ENCODE results near the gene LENG9.
A peak's percentile ranks its signal among the peaks of the same experiment; 100 is the strongest.

LENG9 gene

DNA sequence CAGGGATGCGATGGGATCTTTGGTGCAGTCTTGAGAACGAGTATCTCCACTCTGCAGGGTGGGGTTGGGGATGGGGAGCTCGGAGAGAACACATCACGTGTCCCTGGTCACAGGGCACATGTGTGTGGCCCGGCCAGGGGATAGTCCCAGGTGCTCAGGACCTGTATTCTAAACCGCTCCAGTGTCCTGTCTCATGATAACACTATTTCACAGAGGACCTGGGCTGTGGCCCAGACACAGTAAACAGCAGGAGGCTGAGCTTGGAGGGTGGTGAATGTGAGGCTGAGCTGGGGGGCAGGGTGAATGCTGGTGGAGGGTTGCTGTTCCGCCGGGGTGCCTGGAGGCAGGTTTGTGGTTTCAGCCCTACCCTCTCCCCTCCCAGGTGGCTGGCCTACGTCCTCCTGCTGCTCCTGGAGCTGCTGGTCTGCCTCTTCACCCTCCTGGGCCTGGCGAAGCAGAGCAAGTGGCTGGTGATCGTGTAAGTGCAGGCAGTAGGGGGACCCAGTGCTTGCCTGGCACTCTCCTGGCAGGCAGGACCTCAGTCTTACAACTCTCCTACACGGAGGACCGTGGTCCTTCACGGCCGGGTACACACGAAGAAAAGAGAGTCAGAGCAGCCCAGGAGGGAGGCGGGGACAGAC is 37.2 kb downstream of the LENG9 start:
- TF ChIP-seq MAX (IDR thresholded peaks at IDR 0.05) (0 out of 2 replicates have a peak, but pooled peaks have one; percentile 9), TCF12 (IDR thresholded peaks at IDR 0.05; ENCODE audit: low read depth) (0 out of 2 replicates have a peak, but pooled peaks have one; percentile 9), NFIC (IDR thresholded peaks at IDR 0.05) (no peak), TAF1 (IDR thresholded peaks at IDR 0.05; ENCODE audit: low read depth) (no peak), REST (IDR thresholded peaks at IDR 0.05; ENCODE audit: low read depth) (no peak), RAD21 (IDR thresholded peaks at IDR 0.05; ENCODE audit: low read depth) (peak; percentile 18; the same call in 1 of the 2 replicates)
- TF ChIP-seq, protein P1, sequence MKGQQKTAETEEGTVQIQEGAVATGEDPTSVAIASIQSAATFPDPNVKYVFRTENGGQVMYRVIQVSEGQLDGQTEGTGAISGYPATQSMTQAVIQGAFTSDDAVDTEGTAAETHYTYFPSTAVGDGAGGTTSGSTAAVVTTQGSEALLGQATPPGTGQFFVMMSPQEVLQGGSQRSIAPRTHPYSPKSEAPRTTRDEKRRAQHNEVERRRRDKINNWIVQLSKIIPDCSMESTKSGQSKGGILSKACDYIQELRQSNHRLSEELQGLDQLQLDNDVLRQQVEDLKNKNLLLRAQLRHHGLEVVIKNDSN (IDR thresholded peaks at IDR 0.05) = no peak

DNA sequence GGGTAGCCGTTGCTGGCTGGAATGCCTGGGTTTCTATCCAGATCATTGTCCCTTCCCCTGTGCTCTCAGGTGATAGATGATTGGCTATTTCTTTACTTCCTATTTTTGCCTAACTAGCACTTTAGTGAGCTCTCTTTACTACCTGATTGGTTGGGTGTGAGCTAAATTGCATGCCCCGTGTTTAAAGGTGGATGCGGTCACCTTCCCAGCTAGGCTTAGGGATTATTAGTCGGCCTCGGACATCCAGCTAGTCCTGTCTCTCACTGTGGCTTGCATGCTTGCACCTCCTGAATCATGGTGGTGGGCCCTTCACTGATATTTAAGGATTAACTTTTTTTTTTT is 38.2 kb downstream of the LENG9 start:
- TF ChIP-seq, protein P1 (IDR thresholded peaks at IDR 0.05) = no peak
- no peak for TF ChIP-seq RAD21 (IDR thresholded peaks at IDR 0.05; ENCODE audit: low read depth)
- no peak for TF ChIP-seq MAX (IDR thresholded peaks at IDR 0.05)
- no peak for TF ChIP-seq ZBTB7A (IDR thresholded peaks at IDR 0.05; ENCODE audit: low read depth)
- no peak for TF ChIP-seq EP300 (IDR thresholded peaks at IDR 0.05; ENCODE audit: borderline replicate concordance)
- TF ChIP-seq TCF12 (IDR thresholded peaks at IDR 0.05; ENCODE audit: low read depth) = no peak
- TF ChIP-seq EGR1 (IDR thresholded peaks at IDR 0.05) = no peak
- no peak for TF ChIP-seq NFIC (IDR thresholded peaks at IDR 0.05)
- TF ChIP-seq FOXM1 (IDR thresholded peaks at IDR 0.05; ENCODE audit: borderline replicate concordance, low read depth) = no peak
- TF ChIP-seq CREB1 (IDR thresholded peaks at IDR 0.05; ENCODE audit: low read depth) = no peak

DNA sequence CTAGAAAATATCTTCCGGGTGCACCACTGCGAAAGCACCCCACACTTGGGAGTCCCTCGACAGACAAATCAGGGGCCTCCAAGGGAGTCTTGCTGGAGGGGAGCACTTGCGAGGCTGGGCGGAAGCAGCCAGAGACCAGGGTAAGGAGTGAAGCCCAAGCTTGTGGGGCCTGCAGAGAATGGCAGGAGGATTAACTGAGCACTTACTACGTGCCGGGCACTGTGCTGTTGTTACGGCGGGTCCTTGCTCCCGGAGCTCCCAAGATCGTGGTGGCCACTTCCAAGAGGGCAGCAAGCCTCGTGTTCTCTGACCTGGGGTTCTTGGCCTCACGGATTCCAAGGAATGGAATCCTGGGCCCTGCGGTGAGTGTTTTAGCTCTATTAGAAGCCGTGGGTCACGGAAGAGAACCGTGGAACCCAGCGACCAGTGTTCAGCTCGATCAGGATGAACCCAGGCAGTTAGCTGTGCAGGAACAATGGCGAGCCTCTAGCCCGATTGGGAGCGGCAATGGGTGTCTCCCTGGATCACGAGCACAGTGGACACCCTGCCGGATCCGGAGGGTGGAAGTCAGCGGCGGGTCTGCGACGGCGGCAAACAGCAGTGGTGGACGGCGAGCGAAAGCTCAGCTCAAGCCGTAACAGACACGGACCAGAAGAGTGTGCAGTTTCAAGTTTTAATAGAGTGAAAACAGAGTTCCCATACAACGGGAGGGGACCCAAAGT is 38.8 kb downstream of the LENG9 start:
- TF ChIP-seq FOXM1 (IDR thresholded peaks at IDR 0.05; ENCODE audit: borderline replicate concordance, low read depth) = no peak
- TF ChIP-seq REST (IDR thresholded peaks at IDR 0.05; ENCODE audit: low read depth) = no peak
- no peak for TF ChIP-seq EGR1 (IDR thresholded peaks at IDR 0.05)
- TF ChIP-seq TEAD4 (IDR thresholded peaks at IDR 0.05) = no peak
- TF ChIP-seq, protein P1 (IDR thresholded peaks at IDR 0.05) = no peak
- no peak for TF ChIP-seq RAD21 (IDR thresholded peaks at IDR 0.05; ENCODE audit: low read depth)
- no peak for TF ChIP-seq TCF12 (IDR thresholded peaks at IDR 0.05; ENCODE audit: low read depth)
- no peak for TF ChIP-seq EP300 (IDR thresholded peaks at IDR 0.05; ENCODE audit: borderline replicate concordance)
- no peak for TF ChIP-seq NFIC (IDR thresholded peaks at IDR 0.05)
- no peak for TF ChIP-seq ZBTB7A (IDR thresholded peaks at IDR 0.05; ENCODE audit: low read depth)
- TF ChIP-seq TAF1 (IDR thresholded peaks at IDR 0.05; ENCODE audit: low read depth) = no peak
- no peak for TF ChIP-seq MAX (IDR thresholded peaks at IDR 0.05)
- TF ChIP-seq CREB1 (IDR thresholded peaks at IDR 0.05; ENCODE audit: low read depth) = no peak
- no peak for TF ChIP-seq CEBPB (IDR thresholded peaks at IDR 0.05)

DNA sequence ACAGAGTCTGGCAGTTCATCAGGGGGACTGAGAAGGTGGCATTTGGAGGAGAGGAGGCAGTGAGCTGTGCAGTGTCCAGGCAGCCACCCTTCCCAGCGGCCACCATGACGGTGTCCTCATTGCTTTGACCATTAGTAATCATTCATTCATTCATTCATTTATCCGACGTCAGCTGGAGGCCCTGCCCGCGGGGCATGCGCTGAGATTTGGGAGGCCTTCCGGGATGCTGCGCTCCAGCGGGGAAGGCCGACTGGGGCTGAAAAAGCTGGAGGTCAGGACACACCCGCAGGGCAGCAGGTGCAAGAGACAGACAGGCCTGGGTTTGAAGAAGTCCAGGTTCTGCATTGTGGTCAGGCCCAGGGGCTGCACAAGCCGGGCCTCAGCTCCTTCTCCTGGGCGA is 39.4 kb downstream of the LENG9 start:
- TF ChIP-seq RAD21 (IDR thresholded peaks at IDR 0.05; ENCODE audit: low read depth) (no peak), REST (IDR thresholded peaks at IDR 0.05; ENCODE audit: low read depth) (no peak), CREB1 (IDR thresholded peaks at IDR 0.05; ENCODE audit: low read depth) (no peak), TCF12 (IDR thresholded peaks at IDR 0.05; ENCODE audit: low read depth) (no peak), EP300 (IDR thresholded peaks at IDR 0.05; ENCODE audit: borderline replicate concordance) (no peak), ZBTB7A (IDR thresholded peaks at IDR 0.05; ENCODE audit: low read depth) (no peak)

Data from Ishikawa (cell line).